Measurements from ENCODE around the gene MYOM3. TPM values are rescaled to one million over a fixed set of nuclear protein-coding genes. Genes with fewer than 3 reads are reported as not detected.

The MYOM3 gene
- total RNA-seq, 1 experiment from 2014 or later = 0.42 TPM

- Mint-ChIP-seq H3K27ac (ENCODE audit: unreplicated experiment) (no peak overlapping the region), H3K4me1 (ENCODE audit: low read depth, unreplicated experiment) (peaks cover 21% of the 10 kb centered on the region), H3K27me3 (ENCODE audit: unreplicated experiment) (no peaks in the 10 kb centered on the region), H3K4me3 (ENCODE audit: low read depth, unreplicated experiment) (no peak overlapping the region), H3K36me3 (ENCODE audit: insufficient read depth, unreplicated experiment) (no peaks in the 10 kb centered on the region), H3K9me3 (ENCODE audit: low read depth, unreplicated experiment) (no peaks in the 10 kb centered on the region)
- BruUV-seq (replicated peaks) = no TSS peak
- CTCF ChIA-PET = interaction anchor here (1.5 kb wide), 1 partner anchor 12 kb away, joined by 5 read pairs; no protein-coding TSS in a partner anchor
- intact Hi-C loops (cut with micrococcal nuclease; ENCODE audit: unreplicated experiment) = no loop called here
- DNase-seq = no peak
- no peak for TF ChIP-seq CTCF (IDR thresholded peaks at IDR 0.05; ENCODE audit: unreplicated experiment)
Measured at GRCh38 chr1:24100945-24101737, 10.8 kb downstream of the MYOM3 start.

DNA sequence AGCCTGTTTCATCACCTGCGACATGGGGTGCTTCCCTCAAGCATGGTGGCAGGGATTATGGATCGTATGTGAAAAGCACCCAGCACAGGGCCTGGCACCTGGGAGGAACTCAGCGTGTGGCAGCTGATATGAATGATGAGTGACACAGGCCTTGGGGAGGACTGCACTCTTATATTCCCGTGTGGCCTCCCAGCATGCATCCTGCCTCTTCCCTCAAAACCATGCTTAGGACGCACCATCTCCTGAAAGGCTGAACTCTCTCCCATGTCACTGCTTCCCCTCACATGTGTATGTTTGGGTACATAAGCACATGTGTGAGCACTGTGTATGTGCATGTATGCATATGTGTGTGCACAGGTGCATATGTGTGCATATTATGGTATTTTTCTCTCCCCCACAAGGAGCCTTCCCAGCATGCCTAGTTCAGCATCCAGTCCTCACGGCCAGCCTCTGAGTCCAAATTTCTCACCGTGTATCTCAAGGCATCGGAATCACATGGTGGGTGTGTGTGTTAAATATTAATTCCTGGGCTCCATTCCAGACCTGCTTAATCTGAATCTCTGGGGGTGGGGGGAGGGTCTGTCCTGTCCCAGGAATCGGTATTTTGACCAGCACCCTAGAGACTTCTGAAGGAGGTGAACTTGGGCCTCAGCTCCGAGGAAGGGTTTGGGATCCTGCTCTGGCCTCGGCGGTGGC is 12.8 kb downstream of the MYOM3 start:
- intact Hi-C loops (cut with micrococcal nuclease; ENCODE audit: unreplicated experiment) = no loop called here
- no peak overlapping the region for H3K4me3 Mint-ChIP-seq (ENCODE audit: low read depth, unreplicated experiment)
- no peaks in the 10 kb centered on the region for H3K9me3 Mint-ChIP-seq (ENCODE audit: low read depth, unreplicated experiment)
- no peaks in the 10 kb centered on the region for H3K36me3 Mint-ChIP-seq (ENCODE audit: insufficient read depth, unreplicated experiment)
- TF ChIP-seq CTCF (IDR thresholded peaks at IDR 0.05; ENCODE audit: unreplicated experiment) = no peak
- CTCF ChIA-PET = no interaction called here
- peaks cover 12% of the 10 kb centered on the region for H3K27me3 Mint-ChIP-seq (ENCODE audit: unreplicated experiment)
- H3K27ac Mint-ChIP-seq (ENCODE audit: unreplicated experiment) = no peak overlapping the region
- no TSS peak for BruUV-seq (replicated peaks)
- peaks cover 20% of the 10 kb centered on the region for H3K4me1 Mint-ChIP-seq (ENCODE audit: low read depth, unreplicated experiment)
- no peak for DNase-seq

DNA sequence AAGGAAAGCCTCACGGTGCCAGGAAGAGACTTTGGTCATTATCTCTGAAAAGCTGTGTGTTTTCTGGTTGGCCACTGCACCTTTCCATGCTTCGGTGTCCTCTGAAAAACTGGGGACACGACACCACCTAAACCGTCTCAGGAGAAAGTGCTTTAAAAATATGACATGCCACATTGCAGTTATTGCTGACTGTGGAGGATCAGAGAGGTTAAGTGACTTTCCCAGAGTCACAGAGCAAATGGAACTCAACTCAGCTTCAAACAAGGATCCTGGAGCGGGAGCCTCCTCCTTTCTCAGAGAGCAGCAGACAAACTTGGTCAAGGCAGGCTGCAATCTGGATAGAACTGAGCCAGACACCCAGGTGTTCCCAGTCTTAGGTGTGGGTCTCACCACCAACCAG is 13.8 kb downstream of the MYOM3 start:
- Mint-ChIP-seq H3K9me3 (ENCODE audit: low read depth, unreplicated experiment) (no peaks in the 10 kb centered on the region), H3K27ac (ENCODE audit: unreplicated experiment) (no peak overlapping the region), H3K36me3 (ENCODE audit: insufficient read depth, unreplicated experiment) (no peaks in the 10 kb centered on the region), H3K27me3 (ENCODE audit: unreplicated experiment) (peaks cover 12% of the 10 kb centered on the region), H3K4me3 (ENCODE audit: low read depth, unreplicated experiment) (no peak overlapping the region), H3K4me1 (ENCODE audit: low read depth, unreplicated experiment) (peaks cover 10% of the 10 kb centered on the region)
- no TSS peak for BruUV-seq (replicated peaks)
- CTCF ChIA-PET = no interaction called here
- DNase-seq = no peak
- TF ChIP-seq CTCF (IDR thresholded peaks at IDR 0.05; ENCODE audit: unreplicated experiment) = no peak
- intact Hi-C loops (cut with micrococcal nuclease; ENCODE audit: unreplicated experiment) = no loop called here

GRCh38 chr1:24097663-24098062 is 14.3 kb downstream of the MYOM3 start:
- H3K27me3 Mint-ChIP-seq (ENCODE audit: unreplicated experiment) = peaks cover 12% of the 10 kb centered on the region
- no peak overlapping the region for H3K27ac Mint-ChIP-seq (ENCODE audit: unreplicated experiment)
- TF ChIP-seq CTCF (IDR thresholded peaks at IDR 0.05; ENCODE audit: unreplicated experiment) = no peak
- H3K36me3 Mint-ChIP-seq (ENCODE audit: insufficient read depth, unreplicated experiment) = no peaks in the 10 kb centered on the region
- no peak overlapping the region for H3K4me3 Mint-ChIP-seq (ENCODE audit: low read depth, unreplicated experiment)
- H3K9me3 Mint-ChIP-seq (ENCODE audit: low read depth, unreplicated experiment) = no peaks in the 10 kb centered on the region
- H3K4me1 Mint-ChIP-seq (ENCODE audit: low read depth, unreplicated experiment) = peaks cover 10% of the 10 kb centered on the region
- DNase-seq = no peak
- intact Hi-C loops (cut with micrococcal nuclease; ENCODE audit: unreplicated experiment) = no loop called here
- no TSS peak for BruUV-seq (replicated peaks)
- CTCF ChIA-PET = no interaction called here

Data from Calu3 (cell line).